ENCODE measurements around the gene PEX11B. TPM values are rescaled to one million over a fixed set of nuclear protein-coding genes. Genes with fewer than 3 reads are reported as not detected.
"Not testable (repeated sequence)": the region's sequence is repeated elsewhere in the genome, so short reads cannot be mapped to it uniquely, and the experiment has no call there.

The PEX11B gene
- total and polyA plus RNA-seq, 2 donors (not counting 3 experiments of a cell fraction or from before 2014, with no cell fraction given), result 30.5 to 42.5 TPM

- BruUV-seq (replicated peaks), result no TSS peak
- FAIRE-seq, result no peak
- Histone ChIP-seq H3K4me2 (ENCODE audit: insufficient read depth, low read length) (no peak overlapping the region), H3K27ac (ENCODE audit: insufficient read depth, low read depth, low read length) (no peak overlapping the region), H3K79me2 (ENCODE audit: control insufficient read depth, insufficient read depth, low read length) (no peaks in the 10 kb centered on the region), H3K9ac (replicated peaks; ENCODE audit: extremely low read depth, insufficient read depth, low read length) (no peak overlapping the region), H3K4me3 (replicated peaks in 1 of 3; ENCODE audit: insufficient read depth in 1 of 3, low read depth in 1 of 3, low read length in 3 of 3) (no peak overlapping the region), H3K27me3 (ENCODE audit: control insufficient read depth in 2 of 2, insufficient read depth in 2 of 2, low read length in 2 of 2) (no peaks in the 10 kb centered on the region), H4K20me1 (replicated peaks; ENCODE audit: control insufficient read depth, extremely low read depth, insufficient read depth, low read length) (no peaks in the 10 kb centered on the region), H3K9me1 (replicated peaks; ENCODE audit: control insufficient read depth, extremely low read depth, insufficient read depth, low read length) (no peaks in the 10 kb centered on the region), H2AFZ (ENCODE audit: low read depth, low read length) (no peak overlapping the region), H3K4me1 (ENCODE audit: control insufficient read depth, extremely low read depth, insufficient read depth, low read length) (no peaks in the 10 kb centered on the region), H3K9me3 (replicated peaks; ENCODE audit: control insufficient read depth, insufficient read depth, low read length) (no peaks in the 10 kb centered on the region), H3K36me3 (ENCODE audit: control insufficient read depth in 2 of 2, extremely low read depth in 1 of 2, insufficient read depth in 2 of 2, low read length in 2 of 2) (peaks cover 10 to 14% of the 10 kb centered on the region in 2 experiments)
- no peak for TF ChIP-seq GATA2 (IDR thresholded peaks at IDR 0.05; ENCODE audit: insufficient read depth, insufficient read length, low read depth, low read length)
- TF ChIP-seq POLR2AphosphoS5 (IDR thresholded peaks at IDR 0.05; ENCODE audit: insufficient read depth, low read depth, low read length), result no peak
- POLR2A ChIA-PET, result interaction anchor here (1.8 kb wide), 1 partner anchor 8 kb away, joined by 5 read pairs; the partner anchor contains the start of gene RBM8A
- intact Hi-C loops (cut with micrococcal nuclease), result no loop called here
- dilution Hi-C loops (cut with MboI; ENCODE audit: extremely low pct_ligation_motif_present, low sequenced_read_pairs), result no loop called here
- CTCF ChIA-PET, result interaction anchor here (1.2 kb wide), 1 partner anchor 26 kb away, joined by 3 read pairs; the partner anchor contains the start of gene ITGA10
- DNase-seq (ENCODE audit: low read depth, low spot score), result no peak
Observed at GRCh38 chr1:145935708-145936107, 17.2 kb upstream of the PEX11B start.

GRCh38 chr1:145932522-145933009 lies 14.0 kb upstream of the PEX11B start:
- H3K9me1 ChIP-seq (replicated peaks; ENCODE audit: control insufficient read depth, extremely low read depth, insufficient read depth, low read length); dilution Hi-C loops (cut with MboI; ENCODE audit: extremely low pct_ligation_motif_present, low sequenced_read_pairs); CTCF ChIA-PET; FAIRE-seq; H3K4me3 ChIP-seq (replicated peaks in 1 of 3; ENCODE audit: insufficient read depth in 1 of 3, low read depth in 1 of 3, low read length in 3 of 3); H2AFZ ChIP-seq (ENCODE audit: low read depth, low read length); intact Hi-C loops (cut with micrococcal nuclease); H3K9ac ChIP-seq (replicated peaks; ENCODE audit: extremely low read depth, insufficient read depth, low read length); POLR2A ChIA-PET; H3K79me2 ChIP-seq (ENCODE audit: control insufficient read depth, insufficient read depth, low read length); H3K9me3 ChIP-seq (replicated peaks; ENCODE audit: control insufficient read depth, insufficient read depth, low read length); H3K4me2 ChIP-seq (ENCODE audit: insufficient read depth, low read length); H3K27ac ChIP-seq (ENCODE audit: insufficient read depth, low read depth, low read length); DNase-seq (ENCODE audit: low read depth, low spot score); H3K27me3 ChIP-seq (ENCODE audit: control insufficient read depth in 2 of 2, insufficient read depth in 2 of 2, low read length in 2 of 2); BruUV-seq (replicated peaks); H3K4me1 ChIP-seq (ENCODE audit: control insufficient read depth, extremely low read depth, insufficient read depth, low read length); H4K20me1 ChIP-seq (replicated peaks; ENCODE audit: control insufficient read depth, extremely low read depth, insufficient read depth, low read length): not testable (repeated sequence)
- peaks cover 10 to 14% of the 10 kb centered on the region in 2 experiments for H3K36me3 ChIP-seq (ENCODE audit: control insufficient read depth in 2 of 2, extremely low read depth in 1 of 2, insufficient read depth in 2 of 2, low read length in 2 of 2)

Data from endothelial cell of umbilical vein (primary cell).